Fibroblast of skin of right biceps (primary cell): Measurements from ENCODE around the gene NOL4L.
"Not testable (repeated sequence)": the region's sequence is repeated elsewhere in the genome, so short reads cannot be mapped to it uniquely, and the experiment has no call there.

Experiments used
- DNase-seq: peaks from one replicate; pipeline ENCODE4 v3.0.0-alpha.2; 2013

Gene NOL4L

DNA sequence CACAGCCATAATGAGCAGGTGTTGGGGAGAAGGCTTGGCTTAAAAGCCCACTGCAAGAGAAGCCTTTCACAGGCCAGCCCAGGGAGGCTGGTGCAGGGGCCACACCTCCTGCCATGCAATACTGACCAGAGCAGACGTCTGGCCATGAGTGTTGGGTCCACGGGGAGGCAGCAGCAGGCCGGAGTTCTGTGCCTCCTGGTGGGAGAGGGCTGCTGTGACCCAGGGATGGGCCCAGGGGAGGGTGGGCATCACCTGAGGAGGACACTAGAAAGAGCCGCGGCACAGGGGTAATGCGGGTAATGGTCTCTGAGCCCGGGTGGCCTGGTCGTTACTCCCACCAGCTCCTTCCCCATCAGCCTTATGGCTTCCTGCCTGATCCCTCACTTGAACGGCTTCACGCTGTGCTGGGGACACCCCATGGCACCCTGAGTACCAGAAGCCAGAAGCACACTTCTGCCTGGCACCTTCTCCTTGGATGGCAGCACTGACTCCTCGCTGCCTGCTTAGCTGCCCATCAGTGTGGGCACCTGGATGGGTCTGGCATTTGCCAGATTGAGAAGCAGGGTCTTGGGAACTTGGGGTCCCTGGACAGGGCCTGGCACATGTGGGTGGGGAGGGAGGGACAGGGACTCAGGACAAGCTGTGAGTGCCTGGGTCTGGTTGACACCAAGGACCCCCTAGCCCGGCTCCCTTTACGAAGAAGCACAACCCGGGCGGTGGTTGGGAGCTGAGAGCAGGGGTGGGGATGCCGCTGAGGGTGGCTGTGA lies 118.2 kb downstream of the NOL4L start:
- DNase-seq, result no peak

GRCh38 chr20:32465901-32466675 lies 119.0 kb downstream of the NOL4L start:
- not testable (repeated sequence) for DNase-seq

- DNase-seq, result peak; percentile 57
Measured at GRCh38 chr20:32465092-32465900, 119.8 kb downstream of the NOL4L start.

DNA sequence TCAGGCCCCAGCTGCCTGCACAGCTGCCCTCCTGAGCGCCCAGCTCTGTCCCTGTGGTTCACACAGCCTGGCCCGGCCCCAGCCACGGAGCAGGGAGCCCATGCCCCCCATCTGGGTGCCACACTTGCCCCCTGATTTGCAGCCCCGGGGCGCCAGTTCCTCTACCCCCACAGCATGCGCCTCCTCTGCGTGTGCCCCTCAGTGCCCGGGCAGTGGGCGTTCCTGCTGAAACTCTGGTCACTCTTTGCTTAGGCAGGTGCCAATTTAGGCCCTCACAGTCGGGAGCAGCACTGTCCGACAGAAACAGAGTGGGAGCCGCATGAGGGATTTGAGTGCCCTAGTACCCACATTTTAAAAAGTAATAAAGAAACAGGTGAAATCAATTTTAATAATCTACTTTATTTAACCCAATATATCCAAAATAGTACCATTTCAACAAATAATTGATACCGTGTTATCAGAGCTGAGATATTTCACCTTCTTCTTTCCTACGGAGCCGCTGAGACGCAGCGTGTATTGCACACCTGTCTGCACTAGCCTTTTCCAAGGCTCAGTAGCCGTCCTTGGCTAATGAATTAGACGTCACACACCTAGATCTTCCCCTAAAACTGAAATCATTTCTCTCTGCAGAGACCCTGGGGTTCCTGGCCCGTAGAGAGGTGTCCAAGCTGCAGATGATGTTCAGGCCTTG lies 120.6 kb downstream of the NOL4L start:
- no peak for DNase-seq

- DNase-seq, result no peak
Measured at GRCh38 chr20:32463642-32464400, 121.3 kb downstream of the NOL4L start.

DNA sequence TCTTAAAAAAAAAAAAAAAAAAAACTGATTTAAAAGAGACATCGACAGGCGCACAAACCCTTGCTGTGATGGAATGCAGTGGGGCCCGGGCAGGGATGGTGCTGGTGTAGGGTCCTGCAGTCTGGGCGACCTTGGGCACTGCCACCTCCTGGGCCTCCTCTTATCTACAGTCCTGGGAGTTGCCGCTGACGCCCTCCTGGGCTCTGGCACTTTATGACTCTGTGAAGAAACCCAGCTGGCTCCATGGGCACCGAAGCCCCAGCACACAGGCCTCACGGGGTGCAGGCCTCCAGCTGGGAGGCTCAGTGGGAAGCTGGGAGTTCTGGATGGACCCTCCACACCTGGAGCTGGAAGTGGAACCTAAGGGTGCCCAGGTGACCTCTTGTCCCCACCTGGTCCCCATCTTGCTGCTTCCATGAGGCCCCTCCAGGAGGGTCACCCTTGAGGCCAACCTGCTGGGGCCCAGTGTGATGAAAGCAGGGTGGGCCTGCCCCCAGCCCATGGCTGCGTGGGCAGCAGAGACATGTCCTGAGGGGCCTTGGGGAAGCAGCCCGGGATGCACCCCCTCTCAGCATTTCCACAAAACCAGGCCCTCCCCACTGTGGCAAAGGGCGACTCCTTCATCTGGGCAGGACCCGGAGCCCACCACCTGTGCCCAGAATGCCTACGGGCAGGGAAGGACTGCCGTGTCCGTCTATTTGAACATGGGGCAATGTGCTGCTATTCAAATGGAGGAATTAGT lies 122.1 kb downstream of the NOL4L start:
- DNase-seq, result no peak

GRCh38 chr20:32461836-32462600 lies 123.1 kb downstream of the NOL4L start:
- DNase-seq, result no peak

DNA sequence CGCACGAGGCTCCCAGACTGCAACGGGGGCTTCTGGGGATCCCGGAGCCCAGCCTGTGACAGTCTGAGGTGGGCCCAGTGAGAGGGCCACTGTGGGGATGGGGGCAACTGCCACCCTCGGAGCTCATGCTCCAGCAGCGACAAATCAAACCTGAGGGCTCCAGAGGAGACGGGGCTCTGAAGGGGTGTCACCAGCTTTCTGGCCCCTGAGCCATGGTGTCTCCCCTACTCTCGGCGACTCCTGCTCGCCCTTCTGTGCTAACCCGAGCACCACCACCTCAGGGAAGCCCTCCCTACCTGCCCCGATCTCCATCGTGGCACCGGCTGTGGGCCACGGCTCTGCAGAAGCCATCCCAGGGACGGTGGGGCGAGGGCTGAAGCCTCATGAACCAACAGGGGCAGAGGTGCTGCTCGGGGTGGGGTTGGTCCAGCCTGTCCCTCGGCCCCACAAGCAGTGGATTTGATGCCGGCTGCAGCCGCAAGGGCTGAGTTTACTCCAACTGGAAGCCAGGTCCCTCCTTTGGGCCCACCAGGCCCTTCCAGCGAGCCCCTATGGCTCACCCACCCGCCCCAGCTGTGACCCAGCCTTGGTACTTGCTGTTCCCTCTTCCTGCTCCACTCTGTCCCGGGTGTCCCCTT lies 124.3 kb downstream of the NOL4L start:
- DNase-seq, result no peak

- no peak for DNase-seq
Measured at GRCh38 chr20:32460231-32460630, 124.9 kb downstream of the NOL4L start.

DNA sequence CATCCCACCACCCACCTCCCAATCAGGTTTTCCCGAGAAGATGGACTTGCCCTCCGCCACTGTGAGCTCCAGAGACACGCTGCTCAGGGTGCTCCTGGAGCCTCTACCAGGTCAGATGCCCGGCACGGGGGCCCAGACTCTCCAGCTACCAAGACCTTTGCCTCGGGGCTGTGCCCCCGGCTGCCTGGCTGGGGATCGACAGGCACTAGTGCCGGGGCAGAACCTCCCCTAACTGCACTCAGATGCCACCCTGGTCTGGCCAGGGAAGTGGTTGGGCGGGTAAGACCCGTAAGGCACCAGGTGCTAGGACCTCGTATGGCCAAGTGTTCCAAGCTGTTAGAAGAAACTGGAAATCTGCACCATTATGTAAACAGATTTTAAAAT lies 126.3 kb downstream of the NOL4L start:
- DNase-seq, result no peak

GRCh38 chr20:32458061-32458836 lies 126.9 kb downstream of the NOL4L start:
- DNase-seq, result no peak

- DNase-seq, result peak; percentile 55
Measured at GRCh38 chr20:32457479-32457986, 127.6 kb downstream of the NOL4L start.

- peak; percentile 48 for DNase-seq
Measured at GRCh38 chr20:32456869-32457478, 128.2 kb downstream of the NOL4L start.

GRCh38 chr20:32455901-32456701 lies 129.0 kb downstream of the NOL4L start:
- no peak for DNase-seq

DNA sequence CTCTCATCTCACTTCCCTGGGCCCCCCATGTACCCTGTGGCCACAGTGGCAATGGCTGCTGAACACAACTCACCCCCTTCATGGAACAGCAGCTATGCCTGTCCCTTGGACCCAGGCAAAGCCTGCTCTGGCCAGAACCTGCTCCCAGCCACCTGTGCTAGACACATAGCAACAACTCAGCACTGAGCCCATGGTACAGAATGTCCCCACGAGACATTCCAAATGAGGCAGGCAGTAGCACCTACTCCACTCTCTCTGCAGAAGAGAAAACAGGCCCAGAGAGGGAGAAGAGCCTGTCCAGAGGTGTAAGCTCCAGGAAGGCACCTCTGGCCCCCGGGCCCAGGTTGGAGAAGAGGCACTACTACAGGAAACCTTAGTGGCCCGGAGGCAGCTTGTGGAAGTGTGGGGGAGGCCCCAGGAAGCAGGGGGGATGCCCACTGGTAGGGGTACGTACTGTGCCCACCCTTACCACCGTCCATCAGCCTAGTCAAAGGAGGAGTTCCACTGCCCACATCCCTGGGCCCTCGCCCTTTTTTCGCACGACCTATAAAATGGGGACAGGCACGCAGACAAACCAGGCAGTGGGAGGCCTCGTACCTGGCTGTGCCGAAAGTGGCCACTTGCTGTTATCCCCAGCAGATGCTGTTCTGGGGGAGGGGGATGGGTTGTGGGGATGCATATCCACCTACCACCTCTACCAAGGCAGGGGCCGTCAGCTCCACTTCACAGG lies 129.8 kb downstream of the NOL4L start:
- DNase-seq, result no peak

DNA sequence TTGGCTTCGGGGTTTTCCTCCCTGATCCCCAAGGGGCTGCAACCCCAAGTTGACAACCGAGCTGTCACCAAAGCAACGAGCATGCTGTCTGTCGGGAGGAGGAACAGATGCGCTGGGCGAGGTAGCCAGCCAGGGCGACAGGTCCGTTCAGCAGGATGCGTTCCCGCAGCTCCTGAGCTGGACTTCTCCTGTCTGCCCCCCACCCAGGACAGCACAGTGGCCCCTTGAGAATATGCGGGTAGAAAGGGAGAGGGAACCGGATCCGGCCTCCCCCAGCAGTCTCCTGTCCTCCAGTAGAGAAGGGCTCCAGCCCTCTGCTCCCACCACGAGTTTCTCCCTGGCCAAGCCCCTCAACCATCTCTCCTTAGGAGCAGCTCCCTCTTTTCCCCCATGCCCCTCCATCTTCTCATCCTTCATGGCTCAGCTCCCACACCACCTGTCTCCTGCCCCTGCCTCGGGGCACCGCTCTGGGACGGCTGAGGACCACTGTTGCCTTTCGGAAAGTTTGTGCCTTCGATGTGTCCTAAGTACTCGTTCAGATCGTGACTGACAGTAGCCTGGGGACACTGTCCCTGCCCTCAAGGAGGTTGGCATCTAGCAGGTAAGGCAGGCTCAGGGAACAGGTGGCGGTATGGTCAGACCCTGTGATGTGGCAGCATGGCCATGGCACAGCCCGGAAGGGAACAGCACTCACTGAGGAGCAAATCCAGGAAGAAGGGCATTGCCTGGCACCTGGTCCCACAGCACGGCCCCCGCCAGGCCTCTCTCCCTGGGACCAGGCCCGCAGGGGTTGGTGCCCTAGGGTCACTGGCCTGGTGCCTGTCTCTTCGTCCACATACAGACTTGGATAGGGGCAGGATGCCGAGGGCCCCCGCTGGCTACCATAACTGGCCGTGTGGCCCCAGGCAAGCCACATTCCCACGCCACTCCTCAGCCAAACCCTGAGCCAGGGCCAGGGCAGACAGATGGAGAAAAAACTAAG lies 130.7 kb downstream of the NOL4L start:
- DNase-seq, result no peak
